Brain microvascular endothelial cell (primary cell): Measurements from ENCODE around the gene AK1.

Experiments
- DNase-seq: peaks from one replicate; pipeline ENCODE4 v3.0.0-alpha.2; 2020
- H3K27ac ChIP-seq: fragments of 250-450 bp; sonication (Bioruptor Pico); 2 replicates; pipeline ENCODE4 v1.5.1; 2020; ENCODE audit warnings: mild to moderate bottlenecking, moderate library complexity
- H3K27me3 ChIP-seq: fragments of 250-450 bp; sonication (Bioruptor Pico); replicated peaks from 2 replicates; pipeline ENCODE4 v1.5.1; 2020; ENCODE audit warnings: mild to moderate bottlenecking
- H3K36me3 ChIP-seq: fragments of 250-450 bp; sonication (Bioruptor Pico); replicated peaks from 2 replicates; pipeline ENCODE4 v1.5.1; 2020; ENCODE audit warnings: mild to moderate bottlenecking
- H3K4me3 ChIP-seq: 2 replicates; pipeline ENCODE4 v1.5.1; 2011; ENCODE audit warnings: low read depth, mild to moderate bottlenecking, control low read depth, low read length, moderate library complexity
- CTCF ChIP-seq: IDR thresholded peaks from 2 replicates; pipeline ENCODE4 v1.5.1; 2011; ENCODE audit warnings: low read depth, mild to moderate bottlenecking, moderate library complexity, low read length, control low read depth, inconsistent platforms; ENCODE audit errors: missing control alignments
- in situ Hi-C: cut with HindIII; loops from 2 replicates; pipeline ENCODE4 v1.10.0; 2017; ENCODE audit warnings: low sequenced_read_pairs, low pct_ligation_motif_present

Gene AK1

GRCh38 chr9:127877566-127877998 is at the start of gene AK1:
Gene AK1, minus strand, starts transcription at chr9:127877675. Its CDS starts 3,058 bp downstream, at chr9:127874617.
- Histone ChIP-seq H3K4me3 (peak within 1 kb of the TSS; percentile 62), H3K36me3 (no peaks in the 10 kb centered on the region), H3K27me3 (no peaks in the 10 kb centered on the region), H3K27ac (no peak within 1 kb of the TSS)
- in situ Hi-C loops, result no loop called here
- no peak for TF ChIP-seq CTCF
- peak; percentile 29 for DNase-seq

GRCh38 chr9:127926906-127927200 is 49.4 kb upstream of the AK1 start:
- TF ChIP-seq CTCF, result no peak
- Histone ChIP-seq H3K36me3 (no peaks in the 10 kb centered on the region), H3K27ac (no peak overlapping the region), H3K4me3 (peak overlapping the region; percentile 39), H3K27me3 (no peaks in the 10 kb centered on the region)
- in situ Hi-C loops, result no loop called here
- no peak for DNase-seq

GRCh38 chr9:127925959-127926905 is 48.8 kb upstream of the AK1 start:
- TF ChIP-seq CTCF, result no peak
- no peaks in the 10 kb centered on the region for H3K27me3 ChIP-seq
- no peaks in the 10 kb centered on the region for H3K36me3 ChIP-seq
- H3K27ac ChIP-seq, result no peak overlapping the region
- H3K4me3 ChIP-seq, result no peak overlapping the region
- DNase-seq, result no peak
- in situ Hi-C loops, result no loop called here

GRCh38 chr9:127924736-127925444 is 47.4 kb upstream of the AK1 start:
- Histone ChIP-seq H3K27me3 (no peaks in the 10 kb centered on the region), H3K4me3 (no peak overlapping the region), H3K36me3 (no peaks in the 10 kb centered on the region), H3K27ac (no peak overlapping the region)
- in situ Hi-C loops, result no loop called here
- TF ChIP-seq CTCF, result no peak
- DNase-seq, result no peak

- Histone ChIP-seq H3K36me3 (no peaks in the 10 kb centered on the region), H3K4me3 (no peak overlapping the region), H3K27me3 (no peaks in the 10 kb centered on the region), H3K27ac (peak overlapping the region; percentile 61)
- in situ Hi-C loops, result no loop called here
- no peak for TF ChIP-seq CTCF
- peak; percentile 96 for DNase-seq
These were observed 46.3 kb upstream of the AK1 start for GRCh38 chr9:127923771-127924170.
